NCI-H2107 treated with DMSO at 0.1 percent for 48 hours (cell line): ENCODE measurements around the gene RPUSD2.
"Not testable (repeated sequence)": the region's sequence is repeated elsewhere in the genome, so short reads cannot be mapped to it uniquely, and the experiment has no call there.

Experiments
- DNase-seq: peaks from one replicate; lab custom pipeline; 2025; ENCODE audit not compliant: unreplicated experiment; lab: John Stamatoyannopoulos, UW

The RPUSD2 gene

DNA sequence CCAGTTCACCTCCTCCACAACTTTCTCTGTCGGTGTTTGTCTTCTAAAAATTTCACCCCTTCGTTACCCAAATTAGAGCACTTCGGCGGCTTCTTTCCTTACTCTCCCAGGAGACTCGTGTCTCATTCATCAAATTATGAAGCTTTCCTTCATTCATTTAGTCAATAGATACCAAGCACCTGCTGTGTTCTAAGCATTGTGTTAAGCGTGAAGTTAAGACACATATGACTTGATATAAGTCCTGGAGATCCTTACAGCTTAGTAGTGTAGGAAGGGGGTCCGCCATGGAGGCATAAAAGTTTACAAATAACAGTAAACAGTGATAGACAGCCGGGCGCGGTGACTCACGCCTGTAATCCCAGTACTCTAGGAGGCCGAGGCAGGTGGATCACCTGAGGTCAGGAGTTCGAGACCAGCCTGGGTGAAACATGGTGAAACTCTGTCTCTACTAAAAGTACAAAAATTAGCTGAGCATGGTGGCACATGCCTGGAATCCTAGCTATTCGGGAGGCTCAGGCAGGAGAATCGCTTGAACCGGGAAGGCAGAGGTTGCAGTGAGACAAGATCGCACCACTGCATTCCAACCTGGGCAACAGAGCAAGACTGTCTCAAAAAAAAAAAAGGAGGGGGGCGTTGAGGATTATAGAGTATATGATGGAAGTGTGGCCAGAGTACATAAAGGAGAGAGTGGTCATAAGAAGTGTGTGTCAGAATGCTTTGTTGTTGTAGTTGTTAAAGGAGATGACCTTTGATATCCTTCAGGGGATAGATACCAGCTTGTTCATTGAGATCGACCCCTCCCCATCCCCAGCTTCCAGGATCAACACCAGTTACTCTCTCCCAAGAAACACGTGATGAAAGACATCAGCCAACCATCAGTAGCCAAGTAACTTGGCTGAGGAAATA lies 3.5 kb upstream of the RPUSD2 start:
- no peak for DNase-seq

- DNase-seq = no peak
These were observed 2.0 kb upstream of the RPUSD2 start for GRCh38 chr15:40567111-40567510.

- DNase-seq = no peak
These were observed 6.0 kb downstream of the RPUSD2 start for GRCh38 chr15:40575113-40575512.

DNA sequence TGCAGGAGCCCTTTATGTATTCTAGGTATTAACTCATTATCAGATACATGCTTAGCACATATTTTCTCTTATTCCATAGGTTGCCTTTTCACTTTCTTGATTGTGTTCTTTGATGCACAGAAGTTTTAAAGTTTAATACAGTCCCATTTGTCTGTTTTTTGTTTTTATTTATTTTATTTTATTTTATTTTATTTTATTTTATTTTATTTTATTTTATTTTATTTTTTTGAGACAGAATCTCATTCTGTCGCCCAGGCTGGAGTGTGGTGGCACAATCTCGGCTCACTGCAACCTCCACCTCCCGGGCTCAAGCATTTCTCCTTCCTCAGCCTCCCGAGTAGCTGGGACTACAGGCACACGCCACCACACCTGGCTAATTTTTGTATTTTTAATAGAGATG lies 7.8 kb downstream of the RPUSD2 start:
- not testable (repeated sequence) for DNase-seq

GRCh38 chr15:40578892-40579291 lies 9.8 kb downstream of the RPUSD2 start:
- DNase-seq = no peak

GRCh38 chr15:40581796-40582195 lies 12.7 kb downstream of the RPUSD2 start:
- DNase-seq = not testable (repeated sequence)

DNA sequence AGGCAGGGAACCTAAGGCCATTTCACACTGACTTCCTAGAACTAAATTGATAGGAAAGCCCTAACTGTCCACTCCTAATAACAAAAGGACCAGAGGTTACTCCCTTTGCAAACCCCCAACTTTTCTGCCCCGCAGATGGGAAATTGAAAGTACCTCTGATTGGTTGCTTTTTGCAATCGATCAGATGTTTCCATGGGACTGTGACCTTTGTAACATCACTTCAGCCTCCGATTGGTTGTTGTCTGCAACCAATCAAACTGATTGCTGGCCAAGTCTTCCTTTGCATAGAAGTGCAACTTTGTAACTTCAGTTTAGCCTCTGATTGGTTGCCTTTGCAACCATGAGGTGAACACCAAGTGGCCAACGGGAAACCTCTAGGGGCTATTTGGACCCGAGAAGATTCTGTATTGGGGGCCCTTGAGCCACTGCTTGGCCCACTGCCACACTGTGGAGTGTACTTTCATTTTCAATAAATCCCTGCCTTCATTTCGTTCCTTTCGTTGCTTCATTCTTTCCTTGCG lies 13.7 kb downstream of the RPUSD2 start:
- no peak for DNase-seq

GRCh38 chr15:40584191-40584590 lies 15.1 kb downstream of the RPUSD2 start:
- DNase-seq = no peak

DNA sequence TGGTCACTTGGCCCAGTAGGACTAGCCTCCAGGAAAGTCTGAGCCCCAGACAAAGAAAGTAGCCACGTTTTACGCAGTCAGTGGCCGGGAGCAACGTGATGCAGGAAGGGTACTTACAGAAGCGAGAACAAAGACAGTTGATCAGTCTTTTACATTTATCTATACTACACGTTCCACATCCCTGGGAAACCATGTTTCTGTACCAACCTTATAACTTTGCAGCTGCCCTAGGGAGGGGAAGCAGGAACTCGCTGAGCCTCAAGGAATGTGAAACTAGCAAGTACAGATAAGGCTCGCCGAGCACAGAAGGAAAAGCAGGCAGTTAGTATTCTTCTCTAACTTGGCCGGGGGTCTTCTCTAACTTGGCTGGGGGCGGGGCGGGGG lies 21.6 kb downstream of the RPUSD2 start:
- no peak for DNase-seq

GRCh38 chr15:40591389-40591788 lies 22.3 kb downstream of the RPUSD2 start:
- no peak for DNase-seq

- DNase-seq = no peak
These were observed 24.1 kb downstream of the RPUSD2 start for GRCh38 chr15:40593165-40593564.

DNA sequence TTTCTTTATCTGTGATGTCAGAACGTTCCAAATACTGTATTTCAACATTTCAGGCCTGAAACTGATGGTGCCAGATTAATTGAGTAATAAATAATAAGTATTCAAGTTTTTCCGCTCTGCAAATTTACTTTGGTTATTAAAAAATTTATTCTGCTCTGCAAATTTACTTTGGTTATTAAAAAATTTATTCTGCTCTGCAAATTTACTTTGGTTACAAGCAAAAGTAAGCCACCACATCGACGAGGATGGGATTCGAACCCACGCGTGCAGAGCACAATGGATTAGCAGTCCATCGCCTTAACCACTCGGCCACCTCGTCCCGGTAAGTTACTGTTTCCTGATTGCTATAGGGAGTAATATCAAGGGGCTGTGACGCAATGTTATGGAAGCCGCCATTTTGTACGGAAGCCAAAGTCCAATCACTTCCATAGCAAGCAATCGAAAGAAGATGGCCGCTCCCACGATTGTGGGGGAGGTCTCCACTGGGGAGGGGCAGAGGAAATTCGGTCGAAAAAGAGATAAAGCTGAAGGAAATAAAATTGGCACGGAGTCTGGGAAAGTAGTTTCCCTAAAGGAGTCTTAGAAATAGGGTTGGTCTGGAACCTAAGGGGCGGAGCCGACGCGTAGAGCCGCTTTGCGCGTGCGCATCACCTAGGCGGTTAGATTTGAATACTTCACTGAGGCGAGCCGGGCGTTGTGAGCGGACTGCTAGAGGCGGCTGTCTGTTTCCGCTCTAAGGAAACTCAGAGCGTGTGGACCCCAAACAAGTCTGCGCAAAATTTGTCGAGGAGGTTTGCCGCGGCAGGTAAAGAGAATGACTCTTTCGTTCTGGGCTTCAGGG lies 24.7 kb downstream of the RPUSD2 start, which contains the start of gene KNL1:
Gene KNL1 (plus strand): TSS at position 662 of the 841 bp plus-strand sequence. CDS start 8,683 bp downstream, outside the sequence.
- DNase-seq = peak; percentile 75

DNA sequence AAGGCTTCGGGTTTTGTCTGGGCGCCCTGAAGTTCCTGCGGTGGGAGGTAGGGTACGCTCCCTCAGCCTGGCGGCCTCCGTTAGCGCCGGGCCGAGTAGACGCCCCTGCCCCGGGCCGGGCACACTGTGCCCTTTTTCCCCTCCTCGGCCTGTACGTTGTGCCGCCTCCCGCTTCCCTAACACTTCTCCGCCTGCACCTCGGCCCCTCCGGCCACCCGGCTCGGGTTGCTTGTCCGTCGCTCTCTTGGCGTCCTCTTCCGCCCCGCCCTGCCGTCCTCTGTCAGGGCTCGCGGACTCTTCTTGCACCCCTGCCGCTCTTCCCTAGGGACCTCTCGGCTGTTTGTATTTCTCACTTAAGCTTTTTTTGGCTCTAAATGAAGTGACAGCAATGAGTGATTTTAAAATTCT lies 25.3 kb downstream of the RPUSD2 start:
- peak; percentile 34 for DNase-seq

DNA sequence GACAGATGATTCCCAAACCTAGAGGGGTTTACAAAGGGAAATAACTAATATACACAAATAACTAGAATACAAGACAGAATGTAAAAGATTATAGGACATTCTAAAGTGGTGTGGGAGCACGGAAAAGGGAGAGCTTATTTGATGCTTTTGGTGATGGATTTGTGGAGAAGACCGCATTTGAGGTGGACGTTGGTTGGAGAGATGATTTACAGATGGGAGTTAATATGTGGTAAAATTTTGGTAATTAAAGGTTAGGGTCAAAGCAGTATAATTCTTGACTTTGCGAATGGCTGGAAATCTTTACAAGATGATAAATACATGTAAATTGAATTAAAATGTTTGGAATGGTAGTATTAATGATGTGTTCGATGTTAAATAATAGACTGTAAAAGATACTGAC lies 26.1 kb downstream of the RPUSD2 start:
- DNase-seq = no peak

DNA sequence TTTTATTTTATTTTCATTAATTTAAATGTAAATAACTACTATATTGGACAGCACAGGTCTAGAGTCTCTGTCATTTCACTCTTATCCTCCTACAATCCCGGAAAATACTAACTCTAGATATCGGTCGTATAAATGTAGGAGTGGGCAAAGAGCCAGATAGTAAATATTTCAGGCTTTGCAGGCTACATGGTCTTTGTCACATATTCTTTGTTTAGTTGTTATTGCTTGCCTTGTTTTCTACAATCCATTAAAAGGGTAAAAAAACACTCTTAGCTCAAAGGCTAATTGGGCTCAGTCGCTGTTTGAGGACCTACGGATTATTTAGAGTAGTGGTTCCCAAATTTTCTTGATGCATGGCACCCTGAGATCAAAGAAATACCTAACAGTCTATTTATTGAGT lies 26.7 kb downstream of the RPUSD2 start:
- no peak for DNase-seq

GRCh38 chr15:40597024-40597423 lies 27.9 kb downstream of the RPUSD2 start:
- no peak for DNase-seq

DNA sequence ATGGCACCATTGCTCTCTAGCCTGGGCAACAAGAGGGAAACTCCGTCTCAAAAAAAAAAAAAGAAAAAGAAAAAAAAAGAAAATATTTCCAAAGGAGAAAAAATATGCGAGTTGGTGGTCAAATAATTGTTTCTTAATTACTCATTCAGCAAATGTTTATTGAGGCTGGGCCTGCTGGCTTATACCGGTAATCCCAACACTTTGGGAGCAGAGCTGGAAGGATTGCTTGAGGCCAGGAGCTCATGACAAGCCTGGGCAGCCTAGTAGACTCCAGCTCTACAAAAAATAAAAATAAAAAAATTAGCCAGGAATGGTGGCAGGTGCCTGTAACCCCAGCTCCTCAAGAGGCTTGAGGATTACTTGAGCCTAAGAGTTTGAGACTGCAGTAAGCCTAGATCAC lies 29.0 kb downstream of the RPUSD2 start:
- no peak for DNase-seq

- DNase-seq = no peak
These were observed 29.6 kb downstream of the RPUSD2 start for GRCh38 chr15:40598672-40599071.

DNA sequence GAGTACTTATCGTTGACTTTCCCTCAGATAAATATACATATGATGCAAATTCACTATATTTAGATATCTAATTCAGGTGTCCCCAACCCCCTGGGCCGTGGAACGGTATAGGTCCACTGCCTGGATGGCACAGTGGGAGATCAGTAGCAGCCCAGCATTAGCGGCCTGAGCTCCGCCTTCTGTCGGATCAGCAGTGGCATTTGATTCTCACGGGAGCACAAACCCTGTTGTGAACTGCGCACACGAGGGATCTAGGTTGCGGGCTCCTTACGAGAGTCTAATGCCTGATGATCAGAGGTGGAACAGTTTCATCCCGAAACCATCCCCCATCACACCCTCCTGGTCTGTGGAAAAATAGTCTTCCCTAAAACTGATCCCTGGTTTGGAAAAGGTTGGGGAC lies 31.9 kb downstream of the RPUSD2 start:
- no peak for DNase-seq

GRCh38 chr15:40603935-40604334 lies 34.8 kb downstream of the RPUSD2 start:
- no peak for DNase-seq

DNA sequence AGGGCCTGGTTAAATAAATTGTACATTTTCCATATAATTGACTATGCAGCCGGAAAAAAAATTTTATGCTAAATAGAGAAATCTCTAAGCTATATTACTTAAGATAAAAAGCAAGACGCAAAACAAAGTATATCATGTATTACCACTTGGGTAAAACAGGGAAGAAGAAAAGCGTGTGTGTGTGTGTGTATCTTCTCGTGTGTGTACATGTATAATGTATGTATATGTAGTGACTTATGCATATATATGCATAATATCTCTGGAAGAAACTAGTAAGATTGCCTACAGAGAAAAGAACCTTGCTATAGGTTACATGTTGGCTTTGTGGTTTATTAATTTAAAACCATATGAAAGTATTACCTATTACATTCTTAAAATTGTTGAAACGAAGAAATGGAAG lies 44.0 kb downstream of the RPUSD2 start:
- DNase-seq = no peak

DNA sequence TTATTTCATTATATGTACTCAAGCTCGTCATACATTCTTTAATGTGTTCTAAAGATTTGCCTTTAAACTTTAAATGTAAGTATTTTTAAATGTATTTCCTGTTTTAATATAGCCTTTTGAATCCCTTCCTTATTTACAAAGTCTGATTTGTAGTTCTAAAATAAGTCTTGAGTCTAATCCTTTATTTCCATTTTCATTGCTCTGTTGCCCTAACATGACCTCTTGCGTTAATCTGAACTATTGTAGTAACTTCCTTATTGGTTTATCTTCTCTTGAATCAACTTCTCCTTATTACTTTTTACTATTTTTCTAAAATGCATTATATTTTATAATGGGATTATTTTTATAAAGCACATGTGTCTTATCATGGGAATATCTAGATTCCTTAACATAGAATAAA lies 48.9 kb downstream of the RPUSD2 start:
- DNase-seq = no peak
